H9 (cell line): ENCODE measurements around the gene STK24. TPM values are rescaled to one million over a fixed set of nuclear protein-coding genes. Genes with fewer than 3 reads are reported as not detected.
A peak's percentile ranks its signal among the peaks of the same experiment; 100 is the strongest.

Source experiments
- DNase-seq: peaks from one replicate; pipeline ENCODE4 v3.0.0-alpha.2; 2017
- H2AFZ ChIP-seq: one replicate; pipeline ENCODE4 v1.6.1; 2013; ENCODE audit warnings: mild to moderate bottlenecking, low read length, control low read depth, moderate library complexity
- H2AK5ac ChIP-seq: 2 replicates; pipeline ENCODE4 v1.6.1; 2013; ENCODE audit warnings: low read length, control low read depth, mixed read lengths; ENCODE audit not compliant: insufficient read length
- H2BK120ac ChIP-seq: one replicate; pipeline ENCODE4 v1.6.1; 2013; ENCODE audit warnings: low read depth, mild to moderate bottlenecking, low read length, control low read depth, inconsistent platforms; ENCODE audit not compliant: poor library complexity, severe bottlenecking
- H2BK12ac ChIP-seq: 2 replicates; pipeline ENCODE4 v1.6.1; 2013; ENCODE audit warnings: low read length, control low read depth, mixed read lengths, low read depth; ENCODE audit not compliant: insufficient read length
- H2BK15ac ChIP-seq: 2 replicates; pipeline ENCODE4 v1.6.1; 2013; ENCODE audit warnings: low read depth, low read length, control low read depth
- H2BK20ac ChIP-seq: one replicate; pipeline ENCODE4 v1.6.1; 2013; ENCODE audit warnings: low read depth, mild to moderate bottlenecking, low read length, control low read depth, inconsistent platforms; ENCODE audit not compliant: poor library complexity, severe bottlenecking
- H2BK5ac ChIP-seq: 2 replicates; pipeline ENCODE4 v1.6.1; 2013; ENCODE audit warnings: low read length, control low read depth, mixed read lengths; ENCODE audit not compliant: insufficient read length
- H3K14ac ChIP-seq: 2 replicates; pipeline ENCODE4 v1.6.1; 2013; ENCODE audit warnings: low read length, control low read depth; ENCODE audit not compliant: insufficient read depth
- H3K18ac ChIP-seq: 2 replicates; pipeline ENCODE4 v1.6.1; 2013; ENCODE audit warnings: low read depth, mild to moderate bottlenecking, mixed read lengths, low read length, control low read depth; ENCODE audit not compliant: insufficient read length
- H3K23ac ChIP-seq: 2 replicates; pipeline ENCODE4 v1.6.1; 2013; ENCODE audit warnings: low read length, control low read depth, mixed read lengths, low read depth; ENCODE audit not compliant: insufficient read length
- H3K23me2 ChIP-seq: 2 replicates; pipeline ENCODE4 v1.6.1; 2013; ENCODE audit warnings: low read depth, mild to moderate bottlenecking, mixed read lengths, low read length, control low read depth; ENCODE audit not compliant: insufficient read length, poor library complexity, severe bottlenecking
- H3K27ac ChIP-seq: 2 replicates; pipeline ENCODE4 v1.5.1; 2013; ENCODE audit warnings: low read length, control low read depth, mixed read lengths, low read depth; ENCODE audit not compliant: insufficient read length
- H3K27me3 ChIP-seq: 2 replicates; pipeline ENCODE4 v1.6.1; 2013; ENCODE audit warnings: low read length, control low read depth, inconsistent platforms; ENCODE audit not compliant: insufficient read depth
- H3K4ac ChIP-seq: 2 replicates; pipeline ENCODE4 v1.6.1; 2013; ENCODE audit warnings: low read depth, mild to moderate bottlenecking, control low read depth, inconsistent platforms, low read length, moderate library complexity
- H3K4me1 ChIP-seq: 2 replicates; pipeline ENCODE4 v1.6.1; 2013; ENCODE audit warnings: low read length, control low read depth, inconsistent platforms; ENCODE audit not compliant: insufficient read depth
- H3K4me2 ChIP-seq: 2 replicates; pipeline ENCODE4 v1.6.1; 2013; ENCODE audit warnings: low read length, control low read depth, mixed read lengths; ENCODE audit not compliant: insufficient read length, insufficient read depth
- H3K56ac ChIP-seq: 2 replicates; pipeline ENCODE4 v1.6.1; 2013; ENCODE audit warnings: low read depth, mild to moderate bottlenecking, mixed read lengths, low read length, control low read depth; ENCODE audit not compliant: insufficient read length
- H3K79me1 ChIP-seq: 2 replicates; pipeline ENCODE4 v1.6.1; 2013; ENCODE audit warnings: low read depth, mild to moderate bottlenecking, moderate library complexity, low read length, control low read depth, inconsistent platforms; ENCODE audit not compliant: insufficient read depth, poor library complexity, severe bottlenecking
- H3K79me2 ChIP-seq: 2 replicates; pipeline ENCODE4 v1.6.1; 2013; ENCODE audit warnings: low read length, control low read depth, inconsistent platforms; ENCODE audit not compliant: insufficient read depth
- H3K9ac ChIP-seq: 2 replicates; pipeline ENCODE4 v1.6.1; 2013; ENCODE audit warnings: low read length, control low read depth, mixed read lengths; ENCODE audit not compliant: insufficient read length; ENCODE audit errors: extremely low read depth
- H3K9me3 ChIP-seq: one replicate; pipeline ENCODE4 v1.6.1; 2013; ENCODE audit warnings: low read depth, low read length, inconsistent platforms; ENCODE audit not compliant: control insufficient read depth
- H3T11ph ChIP-seq: one replicate; pipeline ENCODE4 v1.6.1; 2013; ENCODE audit warnings: mild to moderate bottlenecking, low read length, control low read depth, inconsistent platforms
- H4K20me1 ChIP-seq: one replicate; pipeline ENCODE4 v1.6.1; 2013; ENCODE audit not compliant: control insufficient read depth, insufficient read length, insufficient read depth
- H4K5ac ChIP-seq: 2 replicates; pipeline ENCODE4 v1.6.1; 2013; ENCODE audit warnings: low read depth, mild to moderate bottlenecking, mixed read lengths, low read length, control low read depth; ENCODE audit not compliant: insufficient read length
- H4K8ac ChIP-seq: replicated peaks from 2 replicates; pipeline ENCODE4 v1.6.1; 2013; ENCODE audit warnings: low read length, control low read depth, mixed read lengths, low read depth; ENCODE audit not compliant: insufficient read length
- H4K91ac ChIP-seq: 2 replicates; pipeline ENCODE4 v1.6.1; 2013; ENCODE audit warnings: low read depth, mild to moderate bottlenecking, moderate library complexity, mixed read lengths, low read length, control low read depth; ENCODE audit not compliant: insufficient read length
- H3K27ac Mint-ChIP-seq, 3 experiments: 2 replicates in 2 of 3; 3 replicates in 1 of 3; pipeline ENCODE4 v1.8.0; 2020 to 2021; ENCODE audit warnings: mixed read lengths in 3 of 3, mild to moderate bottlenecking in 1 of 3, moderate library complexity in 1 of 3
- H3K27me3 Mint-ChIP-seq: 2 replicates; pipeline ENCODE4 v1.8.0; 2021; ENCODE audit warnings: low read depth, mild to moderate bottlenecking, moderate library complexity, mixed read lengths
- H3K36me3 Mint-ChIP-seq, 3 experiments: 2 replicates in 2 of 3; 3 replicates in 1 of 3; pipeline ENCODE4 v1.8.0; 2020 to 2021; ENCODE audit warnings: low read depth in 3 of 3, mixed read lengths in 3 of 3; ENCODE audit not compliant: insufficient read depth in 1 of 3
- H3K4me1 Mint-ChIP-seq, 2 experiments: 2 replicates each; pipeline ENCODE4 v1.8.0; 2020; ENCODE audit warnings: mixed read lengths in 2 of 2
- H3K4me3 Mint-ChIP-seq, 2 experiments: 2 replicates in 1 of 2; 3 replicates in 1 of 2; pipeline ENCODE4 v1.8.0; 2020 to 2021; ENCODE audit warnings: mild to moderate bottlenecking in 2 of 2, mixed read lengths in 2 of 2, moderate library complexity in 1 of 2
- H3K9me3 Mint-ChIP-seq, 2 experiments: 2 replicates in 1 of 2; 3 replicates in 1 of 2; pipeline ENCODE4 v1.8.0; 2020; ENCODE audit warnings: mild to moderate bottlenecking in 2 of 2, mixed read lengths in 2 of 2, moderate library complexity in 1 of 2
- WGBS: extraction: QIAGEN DNeasy Blood & Tissue Kit; methylation state at CpG from one replicate; pipeline ENCODE4 v1.1.7; 2013; ENCODE audit warnings: missing lambda C conversion rate, low lambda C conversion rate, mixed read lengths; ENCODE audit not compliant: insufficient read length; ENCODE audit errors: extremely low coverage; 5-methylcytosine and 5-hydroxymethylcytosine counted together
- total RNA-seq: library from RNA; stranded (reverse); gene quantifications from 2 replicates; pipeline ENCODE4 v1.2.1, GENCODE V29; 2021
- TF ChIP-seq, protein P1 (sequence below): fragments of 200-600 bp; sonication (generic); conservative IDR thresholded peaks from 3 replicates; pipeline ENCODE4 v1.8.0; 2021; ENCODE audit warnings: antibody characterized with exemption, mild to moderate bottlenecking

The STK24 gene
- total RNA-seq, 1 experiment from 2014 or later: 134 TPM

DNA sequence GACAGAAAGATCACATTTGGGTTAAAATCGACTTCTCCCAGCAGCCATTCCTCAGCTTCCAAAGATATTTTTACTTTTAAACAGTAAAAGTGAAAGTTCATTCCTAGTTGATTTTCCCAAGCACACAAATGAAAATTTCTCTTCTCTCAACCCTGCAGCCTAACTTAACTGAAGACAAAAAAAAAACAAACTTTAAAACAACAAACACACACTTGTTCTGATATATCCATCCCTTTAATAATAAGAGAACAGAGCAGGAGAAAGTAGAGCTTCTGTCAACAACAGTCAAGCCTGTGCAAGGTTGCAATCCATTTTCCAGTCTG is 72.9 kb downstream of the STK24 start:
- peaks cover 22% of the 10 kb centered on the region for H3K79me2 ChIP-seq
- H3K9ac ChIP-seq: no peak overlapping the region
- DNase-seq: no peak
- peaks cover 10% of the 10 kb centered on the region; the same call in 1 of the 2 replicates for H3K4me1 ChIP-seq
- Mint-ChIP-seq H3K36me3 (peaks cover 8 to 19% (median 19%) of the 10 kb centered on the region in 3 experiments), H3K9me3 (no peaks in the 10 kb centered on the region), H3K27ac (peak overlapping the region in 1 of 3 experiments; percentile 30; a peak in 2 of 7 replicates), H3K27me3 (no peaks in the 10 kb centered on the region), H3K4me1 (peaks cover 48 to 73% of the 10 kb centered on the region in 2 experiments), H3K4me3 (no peak overlapping the region)
- TF ChIP-seq, protein P1, sequence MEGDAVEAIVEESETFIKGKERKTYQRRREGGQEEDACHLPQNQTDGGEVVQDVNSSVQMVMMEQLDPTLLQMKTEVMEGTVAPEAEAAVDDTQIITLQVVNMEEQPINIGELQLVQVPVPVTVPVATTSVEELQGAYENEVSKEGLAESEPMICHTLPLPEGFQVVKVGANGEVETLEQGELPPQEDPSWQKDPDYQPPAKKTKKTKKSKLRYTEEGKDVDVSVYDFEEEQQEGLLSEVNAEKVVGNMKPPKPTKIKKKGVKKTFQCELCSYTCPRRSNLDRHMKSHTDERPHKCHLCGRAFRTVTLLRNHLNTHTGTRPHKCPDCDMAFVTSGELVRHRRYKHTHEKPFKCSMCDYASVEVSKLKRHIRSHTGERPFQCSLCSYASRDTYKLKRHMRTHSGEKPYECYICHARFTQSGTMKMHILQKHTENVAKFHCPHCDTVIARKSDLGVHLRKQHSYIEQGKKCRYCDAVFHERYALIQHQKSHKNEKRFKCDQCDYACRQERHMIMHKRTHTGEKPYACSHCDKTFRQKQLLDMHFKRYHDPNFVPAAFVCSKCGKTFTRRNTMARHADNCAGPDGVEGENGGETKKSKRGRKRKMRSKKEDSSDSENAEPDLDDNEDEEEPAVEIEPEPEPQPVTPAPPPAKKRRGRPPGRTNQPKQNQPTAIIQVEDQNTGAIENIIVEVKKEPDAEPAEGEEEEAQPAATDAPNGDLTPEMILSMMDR: no peak
- no CpG with 5 or more reads among the region's 1 CpG for WGBS
- no peak overlapping the region for H2BK20ac ChIP-seq
- no peak overlapping the region for H3K23ac ChIP-seq
- no peak overlapping the region for H3K14ac ChIP-seq
- no peak overlapping the region for H4K5ac ChIP-seq
- no peak overlapping the region for H4K91ac ChIP-seq
- no peaks in the 10 kb centered on the region for H3K27me3 ChIP-seq
- no peak overlapping the region for H3T11ph ChIP-seq
- no peak overlapping the region for H3K4ac ChIP-seq
- no peak overlapping the region for H2BK120ac ChIP-seq
- no peak overlapping the region for H2AK5ac ChIP-seq
- peaks cover 14% of the 10 kb centered on the region for H3K79me1 ChIP-seq
- H3K27ac ChIP-seq: no peak overlapping the region
- H2BK5ac ChIP-seq: no peak overlapping the region
- no peaks in the 10 kb centered on the region for H4K20me1 ChIP-seq
- no peak overlapping the region for H2BK12ac ChIP-seq
- no peak overlapping the region for H3K18ac ChIP-seq
- H3K4me2 ChIP-seq: no peak overlapping the region
- no peak overlapping the region for H4K8ac ChIP-seq
- H2AFZ ChIP-seq: no peak overlapping the region
- no peak overlapping the region for H3K56ac ChIP-seq
- H2BK15ac ChIP-seq: no peak overlapping the region
- H3K23me2 ChIP-seq: no peaks in the 10 kb centered on the region
- H3K9me3 ChIP-seq: no peaks in the 10 kb centered on the region
